Lower leg skin (tissue), 4 donors: ENCODE measurements around the gene OR1N2. TPM values are rescaled to one million over a fixed set of nuclear protein-coding genes. Genes with fewer than 3 reads are reported as not detected.

ENCODE experiments used
- DNase-seq, 2 donors: peaks; one replicate each; pipeline ENCODE4 v3.0.0-alpha.2; 2019; ENCODE audit warnings: low spot score in 2 of 2
- H3K4me3 ChIP-seq: fragments of 200-600 bp; sonication (generic); 2 replicates; pipeline ENCODE4 v1.5.1; 2017; ENCODE audit warnings: mild to moderate bottlenecking, low read depth; ENCODE audit not compliant: poor library complexity, severe bottlenecking
- CTCF ChIP-seq, 3 donors: fragments of 450-650 bp; IDR thresholded peaks; one replicate each; pipeline ENCODE4 v1.5.1; 2016; ENCODE audit warnings: antibody characterized with exemption in 3 of 3, mild to moderate bottlenecking in 3 of 3, moderate library complexity in 2 of 3
- POLR2A ChIP-seq, 2 donors: fragments of 450-650 bp; IDR thresholded peaks; one replicate each; pipeline ENCODE4 v1.6.1; 2016 to 2017; ENCODE audit warnings: antibody characterized with exemption in 2 of 2, mild to moderate bottlenecking in 1 of 2, moderate library complexity in 1 of 2
- WGBS, 2 donors: methylation state at CpG; one replicate each; pipeline ENCODE4 v1.1.5; 2018; 5-methylcytosine and 5-hydroxymethylcytosine counted together
- intact Hi-C: fragments of 100-400 bp; cut with DNase I; formaldehyde crosslinking; loops from one replicate; pipeline ENCODE4 v1.15.0; 2023; ENCODE audit warnings: low total_unique reads
- total RNA-seq, 4 donors: library from RNA; depleted of rRNA; stranded (reverse); fragments of >200 nt; gene quantifications; one replicate each; pipeline ENCODE4 v1.1.0, GENCODE V29; 2016

The OR1N2 gene
- total RNA-seq, 4 donors from 2014 or later = not detected

DNA sequence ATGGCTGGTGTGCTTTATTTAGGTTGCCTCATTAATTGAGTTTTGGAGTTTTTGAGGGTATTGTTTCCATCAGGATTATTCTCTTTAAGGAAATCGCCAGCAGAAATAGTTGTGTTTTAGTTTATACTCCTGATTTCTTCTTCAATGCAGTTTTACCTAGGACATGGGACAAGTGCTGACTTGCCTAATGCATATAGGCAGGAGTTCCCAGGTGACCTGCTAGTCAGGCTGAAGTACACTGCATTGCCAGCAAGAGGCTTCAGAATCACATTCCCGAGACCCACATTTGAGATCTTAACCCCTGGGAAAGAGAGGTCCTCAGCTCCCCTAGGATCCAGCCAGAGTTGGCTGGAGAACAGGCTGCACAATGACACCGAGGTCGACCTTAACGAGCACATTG, 1.5 kb upstream of the OR1N2 start:
- H3K4me3 ChIP-seq = no peak overlapping the region
- no peak for TF ChIP-seq POLR2A (IDR thresholded peaks at IDR 0.05)
- no peak for TF ChIP-seq CTCF (IDR thresholded peaks at IDR 0.05)
- intact Hi-C loops = no loop called here
- DNase-seq = no peak
- whole genome bisulfite sequencing, 2 donors = 57 to 69% methylated on average over 5 of the region's 5 CpGs

- H3K4me3 ChIP-seq = no peak overlapping the region
- no peak for DNase-seq
- 83 to 85% methylated on average over 4 of the region's 4 CpGs for WGBS, 2 donors
- TF ChIP-seq POLR2A (IDR thresholded peaks at IDR 0.05) = no peak
- TF ChIP-seq CTCF (IDR thresholded peaks at IDR 0.05) = no peak
- intact Hi-C loops = no loop called here
Observed at GRCh38 chr9:122561446-122561845, 8.5 kb downstream of the OR1N2 start.

DNA sequence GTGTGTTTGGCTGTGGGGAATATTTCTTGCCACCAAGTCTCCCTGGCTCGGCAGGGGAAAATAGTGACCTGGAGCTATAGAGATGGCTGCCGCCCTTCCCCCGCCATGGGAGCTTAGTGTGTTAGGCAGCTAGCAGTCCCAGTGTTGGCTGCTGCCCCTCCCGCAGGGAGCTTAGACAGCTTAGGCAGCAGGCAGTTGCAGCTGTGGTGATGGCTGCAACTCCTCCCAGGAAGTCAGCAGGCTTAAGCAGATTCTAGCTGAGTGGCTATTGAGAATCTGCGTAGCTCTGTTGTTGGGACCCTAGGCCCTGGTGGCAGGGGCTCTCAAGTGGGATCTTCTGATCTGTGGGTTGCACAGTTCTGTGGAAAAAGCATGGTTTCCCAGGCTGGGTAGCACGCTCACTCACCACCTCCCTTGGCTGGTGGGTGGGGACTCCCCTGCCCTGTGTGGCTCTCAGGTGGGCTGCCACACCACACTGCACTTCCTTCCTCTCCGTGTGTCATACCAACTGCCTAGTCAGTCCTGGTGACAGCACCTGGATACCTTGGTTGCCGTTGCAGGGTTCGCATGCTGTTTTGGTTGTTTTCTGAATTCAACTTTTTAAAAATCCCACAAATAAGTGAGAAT, 9.3 kb downstream of the OR1N2 start:
- TF ChIP-seq CTCF (IDR thresholded peaks at IDR 0.05) (no peak), POLR2A (IDR thresholded peaks at IDR 0.05) (no peak)
- no peak overlapping the region for H3K4me3 ChIP-seq
- no peak for DNase-seq
- 48 to 62% methylated on average over 7 to 9 of the region's 9 CpGs for WGBS, 2 donors
- intact Hi-C loops = no loop called here

GRCh38 chr9:122567901-122568300, 15.0 kb downstream of the OR1N2 start:
- intact Hi-C loops = no loop called here
- WGBS, 2 donors = 89% methylated on average over 4 of the region's 4 CpGs
- no peak overlapping the region for H3K4me3 ChIP-seq
- DNase-seq = no peak
- TF ChIP-seq POLR2A (IDR thresholded peaks at IDR 0.05) = no peak
- TF ChIP-seq CTCF (IDR thresholded peaks at IDR 0.05) = no peak

DNA sequence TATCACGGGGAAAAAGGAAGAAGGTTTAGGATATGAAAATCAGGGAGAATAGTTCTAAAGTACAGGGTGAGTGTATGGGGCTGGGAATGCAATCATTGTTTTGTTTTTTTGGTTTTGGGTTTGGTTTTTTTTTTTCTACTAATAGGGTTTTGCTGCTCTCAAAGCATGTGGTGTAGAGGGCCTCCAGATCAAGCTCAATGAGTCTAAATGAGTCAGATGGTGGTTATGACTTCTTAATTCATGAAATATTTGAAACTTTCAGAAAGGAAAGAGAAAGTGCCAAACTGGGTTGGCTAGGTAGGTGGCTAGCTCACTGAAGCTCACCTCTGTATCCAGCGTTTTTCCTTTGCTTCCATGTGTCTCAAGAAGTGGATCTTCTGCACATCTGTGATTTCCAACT, 19.5 kb downstream of the OR1N2 start:
- WGBS, 2 donors = 65 to 76% methylated on average over 2 of the region's 2 CpGs
- no peak for DNase-seq
- intact Hi-C loops = no loop called here
- TF ChIP-seq CTCF (IDR thresholded peaks at IDR 0.05) (no peak), POLR2A (IDR thresholded peaks at IDR 0.05) (no peak)
- H3K4me3 ChIP-seq = no peak overlapping the region

- 70 to 82% methylated on average over 5 of the region's 5 CpGs for WGBS, 2 donors
- intact Hi-C loops = no loop called here
- no peak for DNase-seq
- TF ChIP-seq POLR2A (IDR thresholded peaks at IDR 0.05) = no peak
- no peak overlapping the region for H3K4me3 ChIP-seq
Observed at GRCh38 chr9:122579874-122580273, 27.0 kb downstream of the OR1N2 start.
